A549 (cell line): ENCODE measurements around the gene PABPC3. TPM values are rescaled to one million over a fixed set of nuclear protein-coding genes. Genes with fewer than 3 reads are reported as not detected.
A peak's percentile ranks its signal among the peaks of the same experiment; 100 is the strongest.

ENCODE experiments used
- ATAC-seq, 2 experiments: fragments of 200-7000 bp in 1 of 2; fragments of >200 bp in 1 of 2; cut with Nextera tagmentation in 1 of 2; cut with Tn5 transposase in 1 of 2; 3 replicates each; pipeline versions ENCODE4 v1.8.0 to v1.9.1; 2018 to 2020; ENCODE audit warnings: mild to moderate bottlenecking in 1 of 2, moderate library complexity in 1 of 2
- CTCF ChIA-PET: fragments of 300-600 bp; sonication (Branson Sonifier 250); formaldehyde crosslinking; extraction: SDS; loops from one replicate; lab custom pipeline; 2021; ENCODE audit warnings: antibody characterized with exemption, inconsistent platforms; lab: Yijun Ruan, JAX
- POLR2A ChIA-PET: fragments of 350-600 bp; formaldehyde crosslinking; extraction: SDS; loops from one replicate; lab custom pipeline; 2021; ENCODE audit warnings: antibody characterized with exemption, inconsistent platforms; lab: Yijun Ruan, JAX
- DNase-seq, 2 experiments: peaks; one replicate each; pipeline versions ENCODE4 v3.0.0 to v3.0.0-alpha.2; 2011 to 2016; ENCODE audit warnings: low read depth in 1 of 2, low spot score in 1 of 2
- FAIRE-seq: peaks from 2 replicates; lab custom pipeline; 2011; peaks lifted over from hg19 to GRCh38; lab: Jason Lieb, UNC
- H3K27ac ChIP-seq, 2 experiments: fragments of >200 bp; sonication (Bioruptor Twin); formaldehyde crosslinking; 3 replicates each; pipeline ENCODE4 v1.5.1; 2016 to 2017
- H3K4me1 ChIP-seq: fragments of >200 bp; sonication (Bioruptor Twin); formaldehyde crosslinking; 3 replicates; pipeline ENCODE4 v1.6.1; 2016
- H3K4me2 ChIP-seq: fragments of >200 bp; sonication (Bioruptor Twin); formaldehyde crosslinking; 3 replicates; pipeline ENCODE4 v1.6.1; 2016
- H3K4me3 ChIP-seq: fragments of >200 bp; sonication (Bioruptor Twin); formaldehyde crosslinking; 3 replicates; pipeline ENCODE4 v1.5.1; 2016
- H3K9me3 ChIP-seq: fragments of >200 bp; sonication (Bioruptor Twin); formaldehyde crosslinking; 3 replicates; pipeline ENCODE4 v1.6.1; 2016
- BHLHE40 ChIP-seq: IDR thresholded peaks from 2 replicates; pipeline ENCODE4 v1.6.1; 2012; ENCODE audit warnings: low read depth, low read length, inconsistent platforms
- CBX2 ChIP-seq: fragments of 200-600 bp; sonication (generic); IDR thresholded peaks from 2 replicates; pipeline ENCODE4 v1.6.1; 2016; ENCODE audit warnings: low read depth, mild to moderate bottlenecking, borderline replicate concordance
- CBX8 ChIP-seq: fragments of 200-600 bp; sonication (generic); IDR thresholded peaks from 2 replicates; pipeline ENCODE4 v1.6.1; 2016
- CEBPB ChIP-seq, 2 experiments: fragments of >200 bp in 1 of 2; sonication (Bioruptor Twin) in 1 of 2; formaldehyde crosslinking in 1 of 2; IDR thresholded peaks; 2 replicates each; pipeline ENCODE4 v1.6.1; 2012 to 2016
- CTCF ChIP-seq: fragments of >200 bp; sonication (Bioruptor Twin); formaldehyde crosslinking; IDR thresholded peaks from 3 replicates; pipeline ENCODE4 v1.5.1; 2016
- E2F6 ChIP-seq: IDR thresholded peaks from 2 replicates; pipeline ENCODE4 v1.6.1; 2012; ENCODE audit warnings: low read depth, borderline replicate concordance
- EP300 ChIP-seq, 2 experiments: fragments of >200 bp; sonication (Bioruptor Twin); formaldehyde crosslinking; IDR thresholded peaks; 2 replicates in 1 of 2; 3 replicates in 1 of 2; pipeline ENCODE4 v1.6.1; 2016 to 2017
- FOSL2 ChIP-seq, 2 experiments: fragments of 450-650 bp in 1 of 2; fragments of >200 bp in 1 of 2; sonication (Bioruptor Twin) in 1 of 2; formaldehyde crosslinking; IDR thresholded peaks; 2 replicates each; pipeline versions ENCODE4 v1.5.0 to v1.6.1; 2016 to 2020; ENCODE audit warnings: mild to moderate bottlenecking in 1 of 2, moderate library complexity in 1 of 2
- FOXS1 ChIP-seq: fragments of 250-450 bp; sonication (Bioruptor Pico); IDR thresholded peaks from 2 replicates; pipeline ENCODE4 v1.5.0; 2020; ENCODE audit warnings: mild to moderate bottlenecking, moderate library complexity
- GATA3 ChIP-seq: IDR thresholded peaks from 2 replicates; pipeline ENCODE4 v1.6.1; 2012; ENCODE audit warnings: borderline replicate concordance
- HES2 ChIP-seq: fragments of >200 bp; sonication (Bioruptor Twin); formaldehyde crosslinking; IDR thresholded peaks from 2 replicates; pipeline ENCODE4 v1.6.1; 2016
- JUN ChIP-seq, 2 experiments: fragments of >200 bp; sonication (Bioruptor Twin); formaldehyde crosslinking; IDR thresholded peaks; 2 replicates in 1 of 2; 3 replicates in 1 of 2; pipeline ENCODE4 v1.6.1; 2016 to 2017
- MAFK ChIP-seq: fragments of 450-650 bp; IDR thresholded peaks from 2 replicates; pipeline ENCODE4 v1.6.1; 2014; ENCODE audit not compliant: partially characterized antibody
- MAX ChIP-seq: IDR thresholded peaks from 2 replicates; pipeline ENCODE4 v1.6.1; 2012
- NR3C1 ChIP-seq: fragments of >200 bp; sonication (Bioruptor Twin); formaldehyde crosslinking; IDR thresholded peaks from 3 replicates; pipeline ENCODE4 v1.6.1; 2017
- PBX3 ChIP-seq: IDR thresholded peaks from 2 replicates; pipeline ENCODE4 v1.6.1; 2012
- RAD21 ChIP-seq, 2 experiments: fragments of >200 bp in 1 of 2; sonication (Bioruptor Twin) in 1 of 2; formaldehyde crosslinking in 1 of 2; IDR thresholded peaks in 1 of 2; conservative IDR thresholded peaks in 1 of 2; 2 replicates in 1 of 2; 3 replicates in 1 of 2; pipeline ENCODE4 v1.6.1; 2012 to 2018; ENCODE audit warnings: inconsistent platforms in 1 of 2
- RARB ChIP-seq: fragments of 250-450 bp; sonication (Bioruptor Pico); IDR thresholded peaks from 2 replicates; pipeline ENCODE4 v1.8.0; 2021; ENCODE audit warnings: mild to moderate bottlenecking, moderate library complexity
- RFX5 ChIP-seq: fragments of 450-650 bp; IDR thresholded peaks from 2 replicates; pipeline ENCODE4 v1.7.1; 2014; ENCODE audit warnings: antibody characterized with exemption, mild to moderate bottlenecking, moderate library complexity
- SMC3 ChIP-seq: fragments of >200 bp; sonication (Bioruptor Twin); formaldehyde crosslinking; IDR thresholded peaks from 3 replicates; pipeline ENCODE4 v1.6.1; 2018; ENCODE audit warnings: inconsistent platforms
- SREBF2 ChIP-seq: fragments of 450-650 bp; IDR thresholded peaks from 2 replicates; pipeline ENCODE4 v1.6.1; 2014; ENCODE audit warnings: mild to moderate bottlenecking, moderate library complexity
- ZC3H11A ChIP-seq: fragments of 450-650 bp; IDR thresholded peaks from 2 replicates; pipeline ENCODE4 v1.6.1; 2014; ENCODE audit warnings: antibody characterized with exemption, mild to moderate bottlenecking
- WGBS: methylation state at CpG from one replicate; pipeline ENCODE4 v1.1.6; 2017; ENCODE audit errors: missing lambda C conversion rate; 5-methylcytosine and 5-hydroxymethylcytosine counted together
- polyA plus RNA-seq, 4 experiments: library from polyadenylated mRNA; depleted of rRNA in 3 of 4; stranded (reverse); fragments of >200 nt; fragmentation: RNase III in 1 of 4; extraction: RNeasy Plus Mini Kit Qiagen cat#74134 plus additional on column Dnase treatment in 1 of 4; gene quantifications; 2 replicates in 3 of 4; 3 replicates in 1 of 4; pipeline ENCODE4 v1.2.3, GENCODE V29; 2011 to 2017

Gene PABPC3
- polyA plus RNA-seq, 2 of the 4 experiments (the other 2 are of a cell fraction) = 0.22 to 0.39 TPM

- TF ChIP-seq HES2 = no peak
Measured at GRCh38 chr13:25080773-25081172, 15.2 kb upstream of the PABPC3 start (continued).

GRCh38 chr13:25084096-25084495 lies 11.8 kb upstream of the PABPC3 start:
- DNase-seq (no peak), FAIRE-seq (no peak), ATAC-seq (no peak)
- Histone ChIP-seq H3K4me1 (no peaks in the 10 kb centered on the region), H3K9me3 (no peaks in the 10 kb centered on the region), H3K27ac (no peak overlapping the region), H3K4me2 (no peak overlapping the region), H3K4me3 (no peak overlapping the region)
- ChIA-PET POLR2A (no interaction called here), CTCF (interaction anchor here (0.6 to 4.0 kb wide), 8 partner anchors 9 to 1837 kb away, joined by 3 to 25 read pairs (median 4); no protein-coding TSS in a partner anchor)
- TF ChIP-seq NR3C1 = no peak
- no peak for TF ChIP-seq GATA3
- no peak for TF ChIP-seq E2F6
- no peak for TF ChIP-seq CBX2
- TF ChIP-seq RAD21 (conservative IDR thresholded peaks at IDR 0.05 in 1 of 2, IDR thresholded peaks at IDR 0.05 in 1 of 2) = no peak
- TF ChIP-seq MAFK = no peak
- no peak for TF ChIP-seq BHLHE40
- TF ChIP-seq EP300 (IDR thresholded peaks at IDR 0.05) = no peak
- WGBS = 0% methylated on average over 1 of the region's 1 CpG

GRCh38 chr13:25085125-25085742 lies 10.7 kb upstream of the PABPC3 start:
- ChIA-PET POLR2A (no interaction called here), CTCF (interaction anchor here (0.9 to 4.0 kb wide), 10 partner anchors 9 to 80 kb away, joined by 3 to 25 read pairs (median 4); no protein-coding TSS in a partner anchor)
- Histone ChIP-seq H3K4me1 (no peaks in the 10 kb centered on the region), H3K4me2 (no peak overlapping the region), H3K4me3 (no peak overlapping the region), H3K27ac (no peak overlapping the region), H3K9me3 (no peaks in the 10 kb centered on the region)
- no peak for TF ChIP-seq MAX
- TF ChIP-seq RAD21 (conservative IDR thresholded peaks at IDR 0.05 in 1 of 2, IDR thresholded peaks at IDR 0.05 in 1 of 2) = peak; percentile 49 to 53
- peak; percentile 52 for TF ChIP-seq CTCF
- TF ChIP-seq RFX5 = no peak
- no peak for TF ChIP-seq PBX3
- no peak for TF ChIP-seq CBX8
- WGBS = 43% methylated on average over 5 of the region's 6 CpGs
- peak; percentile 25 to 44 for DNase-seq
- ATAC-seq = peak; percentile 71 to 82; a peak in 4 of 6 replicates
- FAIRE-seq = no peak

- Histone ChIP-seq H3K4me2 (no peak overlapping the region), H3K27ac (no peak overlapping the region), H3K4me3 (no peak overlapping the region), H3K9me3 (no peaks in the 10 kb centered on the region), H3K4me1 (no peaks in the 10 kb centered on the region)
- DNase-seq (no peak), FAIRE-seq (no peak), ATAC-seq (no peak)
- no peak for TF ChIP-seq CEBPB (IDR thresholded peaks at IDR 0.05)
- TF ChIP-seq RFX5 = no peak
- TF ChIP-seq CBX8 = no peak
- no peak for TF ChIP-seq FOSL2 (IDR thresholded peaks at IDR 0.05)
- no peak for TF ChIP-seq FOSL2 (CRISPR knock-in tag; IDR thresholded peaks at IDR 0.05)
- TF ChIP-seq GATA3 = no peak
- no peak for TF ChIP-seq JUN (IDR thresholded peaks at IDR 0.05)
- TF ChIP-seq SMC3 = no peak
- no peak for TF ChIP-seq FOXS1 (CRISPR knock-in tag)
- no peak for TF ChIP-seq SREBF2
- TF ChIP-seq PBX3 = no peak
- no peak for TF ChIP-seq RARB (CRISPR knock-in tag)
- no peak for TF ChIP-seq ZC3H11A
- ChIA-PET CTCF (interaction anchor here (1.2 to 2.2 kb wide), 4 partner anchors 22 to 38 kb away, joined by 3 to 8 read pairs (median 4); no protein-coding TSS in a partner anchor), POLR2A (no interaction called here)
- WGBS = 39% methylated on average over 10 of the region's 10 CpGs
Measured at GRCh38 chr13:25088562-25089221, 7.2 kb upstream of the PABPC3 start.
